Hepatocyte (in vitro differentiated cells): ENCODE data around the gene RIOX2. TPM values are rescaled to one million over a fixed set of nuclear protein-coding genes. Genes with fewer than 3 reads are reported as not detected.

Experiments
- DNase-seq: peaks from one replicate; pipeline ENCODE4 v3.0.0-alpha.2; 2016; ENCODE audit warnings: low spot score
- H2AFZ ChIP-seq: fragments of 200-600 bp; sonication (generic); 2 replicates; pipeline ENCODE4 v1.6.0; 2016; ENCODE audit warnings: antibody characterized with exemption, mild to moderate bottlenecking
- H3K27ac ChIP-seq: fragments of 200-600 bp; sonication (generic); 2 replicates; pipeline ENCODE4 v1.5.1; 2016; ENCODE audit warnings: mild to moderate bottlenecking
- H3K27me3 ChIP-seq: fragments of 200-600 bp; sonication (generic); 2 replicates; pipeline ENCODE4 v1.6.1; 2016
- H3K36me3 ChIP-seq: fragments of 200-600 bp; sonication (generic); replicated peaks from 2 replicates; pipeline ENCODE4 v1.5.1; 2016; ENCODE audit warnings: low read depth; ENCODE audit not compliant: insufficient read depth
- H3K4me1 ChIP-seq: fragments of 200-600 bp; sonication (generic); 2 replicates; pipeline ENCODE4 v1.5.1; 2016; ENCODE audit warnings: mild to moderate bottlenecking, moderate library complexity; ENCODE audit not compliant: insufficient read depth
- H3K4me2 ChIP-seq: fragments of 200-600 bp; sonication (generic); 2 replicates; pipeline ENCODE4 v1.6.0; 2016
- H3K4me3 ChIP-seq: fragments of 200-600 bp; sonication (generic); 2 replicates; pipeline ENCODE4 v1.5.1; 2016; ENCODE audit warnings: mild to moderate bottlenecking
- H3K79me2 ChIP-seq: fragments of 200-600 bp; sonication (generic); 2 replicates; pipeline ENCODE4 v1.6.0; 2017; ENCODE audit warnings: mild to moderate bottlenecking
- H3K9me2 ChIP-seq: fragments of 200-600 bp; sonication (generic); replicated peaks from 2 replicates; pipeline ENCODE4 v1.6.0; 2017; ENCODE audit warnings: mild to moderate bottlenecking; ENCODE audit not compliant: insufficient read depth
- H3K9me3 ChIP-seq: fragments of 200-600 bp; sonication (generic); 2 replicates; pipeline ENCODE4 v1.5.1; 2016; ENCODE audit warnings: low read depth, mild to moderate bottlenecking
- H4K20me1 ChIP-seq: fragments of 200-600 bp; sonication (generic); 2 replicates; pipeline ENCODE4 v1.6.0; 2016; ENCODE audit warnings: mild to moderate bottlenecking; ENCODE audit not compliant: insufficient read depth, poor library complexity, severe bottlenecking
- EZH2 ChIP-seq: fragments of 200-600 bp; sonication (generic); IDR thresholded peaks from 2 replicates; pipeline ENCODE4 v1.6.1; 2016; ENCODE audit warnings: antibody characterized with exemption, mild to moderate bottlenecking, borderline replicate concordance
- EZH2phosphoT487 ChIP-seq: fragments of 200-600 bp; sonication (generic); IDR thresholded peaks from one replicate; pipeline ENCODE4 v1.6.1; 2018; ENCODE audit warnings: antibody characterized with exemption, mild to moderate bottlenecking, low read depth, moderate library complexity; ENCODE audit not compliant: unreplicated experiment, severe bottlenecking
- WGBS: methylation state at CpG from one replicate; pipeline ENCODE4 v1.1.6; 2016; ENCODE audit warnings: low lambda C conversion rate; ENCODE audit errors: missing lambda C conversion rate; 5-methylcytosine and 5-hydroxymethylcytosine counted together
- polyA plus RNA-seq: library from polyadenylated mRNA; unstranded; fragments of >200 nt; fragmentation: Nextera tagmentation; extraction: Ambion mirVana; gene quantifications from 2 replicates; pipeline ENCODE4 v1.2.1, GENCODE V29; 2016
- total RNA-seq: library from RNA; depleted of rRNA; stranded (reverse); fragments of >200 nt; gene quantifications from 2 replicates; pipeline ENCODE4 v1.2.3, GENCODE V29; 2014
- TF ChIP-seq, protein P1 (sequence below): fragments of 200-600 bp; sonication (generic); IDR thresholded peaks from 2 replicates; pipeline ENCODE4 v1.5.1; 2016; ENCODE audit warnings: antibody characterized with exemption, mild to moderate bottlenecking; ENCODE audit not compliant: poor library complexity

The RIOX2 gene
- total and polyA plus RNA-seq, 2 experiments from 2014 or later, result 15.5 to 26.2 TPM

- no peaks in the 10 kb centered on the region for H3K36me3 ChIP-seq
- no peak overlapping the region for H3K4me3 ChIP-seq
- H3K4me1 ChIP-seq, result no peaks in the 10 kb centered on the region
- no peaks in the 10 kb centered on the region for H3K9me3 ChIP-seq
- no peak overlapping the region for H3K27ac ChIP-seq
- H4K20me1 ChIP-seq, result no peaks in the 10 kb centered on the region
- no peaks in the 10 kb centered on the region for H3K79me2 ChIP-seq
- H3K4me2 ChIP-seq, result no peak overlapping the region
- no peak overlapping the region for H2AFZ ChIP-seq
- DNase-seq, result no peak
- no peaks in the 10 kb centered on the region for H3K9me2 ChIP-seq
- no peak for TF ChIP-seq EZH2
- no peak for TF ChIP-seq EZH2phosphoT487
- TF ChIP-seq, protein P1, sequence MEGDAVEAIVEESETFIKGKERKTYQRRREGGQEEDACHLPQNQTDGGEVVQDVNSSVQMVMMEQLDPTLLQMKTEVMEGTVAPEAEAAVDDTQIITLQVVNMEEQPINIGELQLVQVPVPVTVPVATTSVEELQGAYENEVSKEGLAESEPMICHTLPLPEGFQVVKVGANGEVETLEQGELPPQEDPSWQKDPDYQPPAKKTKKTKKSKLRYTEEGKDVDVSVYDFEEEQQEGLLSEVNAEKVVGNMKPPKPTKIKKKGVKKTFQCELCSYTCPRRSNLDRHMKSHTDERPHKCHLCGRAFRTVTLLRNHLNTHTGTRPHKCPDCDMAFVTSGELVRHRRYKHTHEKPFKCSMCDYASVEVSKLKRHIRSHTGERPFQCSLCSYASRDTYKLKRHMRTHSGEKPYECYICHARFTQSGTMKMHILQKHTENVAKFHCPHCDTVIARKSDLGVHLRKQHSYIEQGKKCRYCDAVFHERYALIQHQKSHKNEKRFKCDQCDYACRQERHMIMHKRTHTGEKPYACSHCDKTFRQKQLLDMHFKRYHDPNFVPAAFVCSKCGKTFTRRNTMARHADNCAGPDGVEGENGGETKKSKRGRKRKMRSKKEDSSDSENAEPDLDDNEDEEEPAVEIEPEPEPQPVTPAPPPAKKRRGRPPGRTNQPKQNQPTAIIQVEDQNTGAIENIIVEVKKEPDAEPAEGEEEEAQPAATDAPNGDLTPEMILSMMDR, result no peak
- 67% methylated on average over 2 of the region's 2 CpGs for WGBS
- no peaks in the 10 kb centered on the region for H3K27me3 ChIP-seq
These were observed 41.0 kb downstream of the RIOX2 start for GRCh38 chr3:97931218-97931617.

DNA sequence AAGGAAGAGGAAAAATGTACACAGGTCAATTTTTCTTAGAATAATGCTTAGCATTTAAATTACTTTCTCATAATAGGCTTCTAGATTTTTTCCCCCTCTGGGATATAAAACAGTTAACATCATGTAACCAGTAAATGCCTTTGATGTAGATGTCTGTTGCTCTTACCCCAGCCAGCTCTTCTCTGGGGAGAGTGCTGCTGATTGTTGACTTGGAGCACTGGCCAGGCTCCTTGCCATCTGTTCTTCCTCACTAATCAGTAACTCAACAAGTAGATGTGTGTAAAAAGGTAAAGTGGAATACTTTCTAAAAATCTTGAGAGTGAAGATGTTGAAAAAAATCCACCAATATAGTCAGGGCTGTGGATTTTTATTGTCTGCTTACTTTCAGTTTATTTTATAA lies 42.2 kb downstream of the RIOX2 start:
- Histone ChIP-seq H3K4me3 (no peak overlapping the region), H3K9me2 (no peaks in the 10 kb centered on the region), H3K4me2 (no peak overlapping the region), H3K9me3 (no peaks in the 10 kb centered on the region), H3K79me2 (no peaks in the 10 kb centered on the region), H3K27me3 (no peaks in the 10 kb centered on the region), H4K20me1 (no peaks in the 10 kb centered on the region), H3K36me3 (no peaks in the 10 kb centered on the region), H3K4me1 (no peaks in the 10 kb centered on the region), H2AFZ (no peak overlapping the region), H3K27ac (no peak overlapping the region)
- no peak for DNase-seq
- TF ChIP-seq EZH2phosphoT487 (no peak), EZH2 (no peak)
- TF ChIP-seq, protein P1, result no peak

DNA sequence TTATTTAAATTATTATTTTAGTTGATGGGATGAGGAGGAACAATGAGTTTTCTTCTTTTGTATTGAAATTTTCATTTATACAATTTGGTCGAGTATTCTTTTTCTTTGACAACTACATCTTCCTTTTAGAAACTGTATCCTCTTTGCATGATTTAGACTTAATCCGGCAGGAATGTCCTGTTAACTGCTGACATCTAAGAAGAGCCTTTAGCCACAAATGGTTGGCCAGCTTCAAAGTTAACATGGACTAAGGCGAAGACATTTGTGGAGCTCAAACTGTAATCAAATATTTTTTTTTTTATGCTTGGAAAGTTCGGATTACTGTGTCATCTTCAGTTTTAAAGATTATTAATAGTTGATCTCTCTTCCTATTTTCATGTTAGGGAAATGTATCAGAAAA lies 43.2 kb downstream of the RIOX2 start:
- no peak overlapping the region for H3K4me2 ChIP-seq
- no peak overlapping the region for H3K27ac ChIP-seq
- no peaks in the 10 kb centered on the region for H3K9me2 ChIP-seq
- H2AFZ ChIP-seq, result no peak overlapping the region
- no peak overlapping the region for H3K4me3 ChIP-seq
- H4K20me1 ChIP-seq, result no peaks in the 10 kb centered on the region
- 77% methylated on average over 4 of the region's 4 CpGs for WGBS
- H3K79me2 ChIP-seq, result no peaks in the 10 kb centered on the region
- DNase-seq, result no peak
- no peaks in the 10 kb centered on the region for H3K4me1 ChIP-seq
- H3K27me3 ChIP-seq, result no peaks in the 10 kb centered on the region
- H3K9me3 ChIP-seq, result no peaks in the 10 kb centered on the region
- TF ChIP-seq, protein P1, result no peak
- TF ChIP-seq EZH2 (no peak), EZH2phosphoT487 (no peak)
- no peaks in the 10 kb centered on the region for H3K36me3 ChIP-seq

DNA sequence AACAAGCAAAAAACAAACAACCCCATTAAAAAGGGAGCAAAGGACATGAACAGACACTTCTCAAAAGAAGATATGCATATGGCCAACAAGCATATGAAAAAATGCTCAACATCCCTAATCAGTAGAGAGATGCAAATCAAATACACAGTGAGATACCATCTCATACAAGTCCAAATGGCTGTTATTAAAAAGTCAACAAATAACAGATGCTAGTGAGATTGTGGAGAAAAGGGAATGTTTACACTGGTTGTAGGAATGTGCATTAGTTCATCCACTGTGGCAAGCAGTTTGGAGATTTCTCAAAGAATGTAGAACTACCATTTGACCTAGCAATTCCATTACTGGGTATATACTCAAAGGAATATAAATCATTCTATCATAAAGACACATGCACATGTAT lies 44.5 kb downstream of the RIOX2 start:
- no peak overlapping the region for H2AFZ ChIP-seq
- H4K20me1 ChIP-seq, result no peaks in the 10 kb centered on the region
- H3K27me3 ChIP-seq, result no peaks in the 10 kb centered on the region
- TF ChIP-seq, protein P1, result no peak
- no peak overlapping the region for H3K4me3 ChIP-seq
- no peaks in the 10 kb centered on the region for H3K79me2 ChIP-seq
- no peaks in the 10 kb centered on the region for H3K9me3 ChIP-seq
- no peaks in the 10 kb centered on the region for H3K36me3 ChIP-seq
- H3K4me2 ChIP-seq, result no peak overlapping the region
- no peak for DNase-seq
- H3K27ac ChIP-seq, result no peak overlapping the region
- no peaks in the 10 kb centered on the region for H3K9me2 ChIP-seq
- no peaks in the 10 kb centered on the region for H3K4me1 ChIP-seq
